HG03108 (cell line): ENCODE measurements around the gene RXFP4.
A peak's percentile ranks its signal among the peaks of the same experiment; 100 is the strongest.
"Not testable (repeated sequence)": the region's sequence is repeated elsewhere in the genome, so short reads cannot be mapped to it uniquely, and the experiment has no call there.

ENCODE experiments used
- ATAC-seq: cut with Tn5 transposase; IDR thresholded peaks from one replicate; pipeline ENCODE4 v1.9.1; 2021; ENCODE audit warnings: moderate library complexity; ENCODE audit not compliant: unreplicated experiment

RXFP4 gene

DNA sequence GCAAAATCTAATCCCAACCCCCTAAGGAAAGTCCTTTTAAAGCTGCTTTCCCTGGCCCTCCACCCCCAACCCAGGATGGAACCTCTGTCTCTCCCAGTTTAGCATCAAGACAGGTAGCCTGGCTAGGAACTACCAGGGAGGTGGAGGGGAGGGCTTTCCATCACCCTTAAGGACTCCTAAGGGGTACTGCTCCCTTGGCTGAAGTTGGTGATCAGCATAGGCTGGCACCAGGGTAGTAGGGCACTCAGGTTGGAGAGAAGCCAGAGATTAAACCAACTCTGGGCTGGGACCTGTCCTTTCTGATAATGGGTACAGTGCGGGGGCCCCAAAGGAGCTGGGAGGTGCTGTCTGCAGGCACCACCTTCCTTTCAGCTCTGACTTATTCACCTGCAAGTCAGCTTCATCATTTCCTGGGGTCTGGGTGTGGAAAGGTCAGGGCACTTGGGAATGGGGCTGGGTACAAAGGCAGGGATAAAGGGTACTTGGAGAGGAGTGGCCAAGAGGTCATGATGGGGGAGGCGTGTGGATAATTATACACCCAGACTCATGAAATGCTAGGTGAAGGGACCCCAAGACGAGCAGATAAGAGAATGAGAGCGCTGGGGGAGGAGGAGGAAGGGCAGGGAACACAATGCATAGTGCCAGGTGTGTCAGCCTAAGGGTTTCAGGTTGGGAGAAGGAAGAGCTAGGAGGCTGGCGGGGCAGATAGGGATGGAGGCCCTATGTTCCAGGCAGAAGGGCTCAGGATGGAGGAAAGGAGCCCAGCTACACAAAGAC lies 35.7 kb downstream of the RXFP4 start:
- ATAC-seq = no peak

DNA sequence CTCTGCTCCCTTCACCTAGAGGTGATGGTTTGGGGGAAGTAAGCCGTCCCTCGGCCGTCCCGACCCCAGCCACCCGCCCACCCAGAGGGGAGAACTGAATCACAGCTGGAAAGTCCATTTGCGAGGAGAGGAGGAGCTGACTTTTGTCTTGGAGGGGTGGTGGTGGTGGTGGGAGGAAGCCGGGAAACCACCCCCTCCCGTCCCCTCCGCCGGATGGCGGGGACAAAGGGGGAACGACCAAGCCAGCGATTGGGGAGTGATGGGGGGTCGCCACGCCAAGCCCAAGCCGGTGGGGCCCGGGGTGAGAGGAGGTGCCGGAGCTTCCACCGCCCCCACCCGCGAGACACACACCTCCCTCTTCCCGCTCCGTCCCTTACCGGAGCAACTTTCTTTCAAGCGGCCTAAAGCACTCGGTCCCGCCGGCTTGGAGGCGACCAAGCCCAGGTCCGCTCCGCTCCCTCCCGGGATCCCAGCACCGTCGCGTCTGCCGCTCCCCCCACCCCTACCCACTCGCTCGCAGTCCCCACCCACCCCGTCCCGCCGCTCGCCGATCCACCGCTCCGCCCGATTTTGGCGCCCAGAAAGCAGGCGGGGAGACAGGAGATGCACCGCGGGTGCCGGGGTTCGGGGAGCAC lies 36.4 kb downstream of the RXFP4 start:
- ATAC-seq = no peak

DNA sequence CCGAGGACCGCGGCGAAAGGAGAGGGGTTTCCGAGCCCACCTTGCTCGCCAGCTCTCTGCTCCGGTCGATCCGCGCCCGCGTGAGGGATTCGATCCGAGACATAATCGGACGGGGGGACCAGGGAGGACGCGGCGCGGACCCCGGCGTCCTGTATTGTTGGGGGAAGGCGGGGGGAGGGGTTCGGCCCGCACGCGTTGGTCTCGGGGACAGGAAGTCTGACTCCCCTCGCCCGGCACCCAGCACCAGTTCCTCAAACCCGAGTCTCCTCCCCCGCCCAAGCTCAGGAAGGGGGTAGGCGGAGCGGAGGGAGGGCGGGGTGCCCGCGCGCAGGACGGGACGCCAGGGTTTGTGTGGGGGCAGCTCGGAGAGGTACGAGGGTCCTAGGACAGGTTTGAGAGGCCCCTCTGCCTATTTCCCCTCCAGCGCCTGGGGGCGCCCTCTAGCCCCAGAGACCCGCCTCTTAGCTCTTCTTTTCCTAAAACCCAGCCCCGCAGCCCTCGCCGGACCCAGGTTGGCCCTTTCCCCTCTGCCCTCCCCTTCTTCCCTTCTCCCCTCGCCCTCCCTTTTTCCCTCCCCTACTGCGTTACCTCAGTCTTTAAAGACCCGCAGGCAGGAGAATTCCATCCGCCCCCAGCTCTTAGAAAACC lies 37.0 kb downstream of the RXFP4 start, which contains the start of gene ARHGEF2:
Gene ARHGEF2 (minus strand): TSS at position 223 of the 648 bp plus-strand sequence. CDS start 120 bp downstream, at position 103.
- ATAC-seq = peak; percentile 53

DNA sequence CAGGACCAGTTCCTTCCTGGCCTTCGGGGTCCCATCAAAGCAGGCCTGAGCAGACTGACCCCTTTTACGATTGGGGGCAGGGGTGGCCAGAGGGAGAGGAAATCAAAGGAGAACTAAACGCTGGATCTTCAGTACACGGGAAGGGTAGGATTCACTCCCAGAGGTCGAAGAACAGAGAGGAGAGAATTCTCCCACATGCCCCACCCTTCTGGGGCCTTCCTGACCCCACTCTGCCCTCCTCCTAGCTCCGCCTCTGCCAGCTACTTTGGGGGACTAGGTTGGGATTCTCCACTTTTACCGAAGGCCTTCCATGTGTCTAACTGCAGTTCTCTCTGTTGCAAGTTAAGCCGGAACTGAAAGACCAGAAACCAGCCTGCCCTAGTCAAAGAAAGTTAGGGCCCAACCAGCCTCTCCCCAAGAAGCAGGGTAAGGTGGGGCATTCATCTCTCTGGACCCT lies 37.6 kb downstream of the RXFP4 start:
- ATAC-seq = no peak

DNA sequence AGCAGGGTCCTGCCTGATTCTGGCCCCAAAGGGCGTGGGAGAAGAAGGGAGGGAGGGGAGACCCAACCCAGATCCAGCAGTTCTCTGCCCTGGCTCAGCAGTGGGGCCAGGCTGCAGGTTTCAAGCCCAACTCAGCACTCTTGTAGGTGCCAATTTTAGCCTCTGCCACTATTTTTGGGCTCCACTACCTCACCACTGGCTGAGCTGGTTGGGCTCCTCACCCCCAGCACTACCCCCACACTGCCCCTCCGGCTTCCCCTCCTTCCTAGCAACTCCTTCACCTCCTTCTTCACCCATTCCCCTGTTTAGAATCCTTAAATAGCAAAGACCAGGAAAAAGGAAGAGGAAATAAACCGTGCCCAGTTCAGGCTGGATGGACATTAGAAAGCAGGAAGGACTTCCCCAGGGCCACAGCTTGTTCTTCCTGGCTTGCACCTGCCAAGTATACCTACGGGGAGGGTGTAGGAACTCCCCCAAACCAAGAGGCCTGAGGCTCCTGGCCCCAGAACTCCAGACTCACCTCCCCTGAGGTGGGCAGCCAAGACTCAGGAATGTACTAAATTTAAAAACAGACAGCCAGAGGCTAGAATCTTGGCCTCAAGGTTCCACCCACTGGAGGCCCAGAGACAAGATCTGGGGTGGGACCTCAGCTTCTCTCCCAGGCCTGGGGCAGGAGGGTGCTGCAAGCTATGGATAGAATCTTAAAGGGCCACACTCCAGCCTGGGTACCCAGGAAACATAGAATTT lies 38.3 kb downstream of the RXFP4 start:
- no peak for ATAC-seq

DNA sequence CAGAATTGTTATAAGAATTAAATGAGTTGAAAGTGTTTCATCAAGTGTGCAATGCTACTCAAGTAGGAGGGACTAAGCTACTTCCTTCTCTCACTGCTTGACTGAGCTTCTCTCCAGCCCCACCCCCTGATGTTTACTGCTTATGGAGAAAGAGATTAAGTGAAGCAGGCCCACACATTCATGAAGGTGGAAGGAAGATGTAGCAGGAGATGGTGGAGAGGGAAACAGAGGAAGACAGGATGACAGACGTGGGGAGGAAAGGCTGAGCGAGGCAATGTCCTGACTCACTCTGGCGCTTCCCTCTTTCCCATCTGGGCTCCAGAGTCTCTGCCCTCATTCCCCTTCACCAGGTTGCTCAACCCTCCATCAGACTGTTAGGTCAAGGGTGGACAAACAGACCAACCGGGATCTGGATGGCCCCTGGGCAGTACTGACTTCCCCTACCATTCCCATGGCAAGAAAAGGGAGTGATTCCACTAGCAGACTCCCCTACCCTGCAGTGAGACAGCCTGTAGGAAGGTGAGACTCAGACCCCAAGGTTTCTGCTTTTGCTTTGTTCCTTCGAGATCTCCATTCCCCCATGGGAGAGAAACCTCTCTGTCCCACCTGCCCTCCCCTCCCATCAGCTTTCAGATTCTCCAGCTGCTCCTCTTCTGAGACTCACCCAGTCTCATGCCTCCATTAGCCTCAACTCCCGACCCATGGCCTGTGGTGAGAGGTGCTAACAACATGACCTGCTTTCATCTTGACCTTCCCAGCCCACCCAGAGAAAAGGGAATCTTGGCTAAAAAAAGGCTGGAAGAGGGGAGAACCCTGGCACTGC lies 40.0 kb downstream of the RXFP4 start:
- ATAC-seq = no peak

DNA sequence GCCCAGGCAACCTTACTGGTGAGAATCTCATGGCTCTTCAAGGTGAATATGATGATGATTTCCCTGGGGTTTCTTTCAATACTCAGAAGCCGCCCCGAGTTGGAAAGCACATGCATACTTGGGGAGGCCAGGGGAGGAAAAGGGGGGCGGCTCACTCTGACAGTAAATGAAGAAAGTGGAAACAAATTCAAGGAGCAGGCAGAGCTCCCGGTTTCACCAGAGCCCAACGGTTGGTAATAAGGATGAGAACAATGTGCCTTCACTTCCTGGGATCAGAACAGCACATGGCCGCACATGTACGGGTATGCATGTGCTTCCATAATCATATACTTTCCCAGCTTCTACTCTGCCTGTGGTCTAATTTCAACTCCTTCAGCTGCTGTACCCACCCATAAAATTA lies 40.7 kb downstream of the RXFP4 start:
- ATAC-seq = no peak

DNA sequence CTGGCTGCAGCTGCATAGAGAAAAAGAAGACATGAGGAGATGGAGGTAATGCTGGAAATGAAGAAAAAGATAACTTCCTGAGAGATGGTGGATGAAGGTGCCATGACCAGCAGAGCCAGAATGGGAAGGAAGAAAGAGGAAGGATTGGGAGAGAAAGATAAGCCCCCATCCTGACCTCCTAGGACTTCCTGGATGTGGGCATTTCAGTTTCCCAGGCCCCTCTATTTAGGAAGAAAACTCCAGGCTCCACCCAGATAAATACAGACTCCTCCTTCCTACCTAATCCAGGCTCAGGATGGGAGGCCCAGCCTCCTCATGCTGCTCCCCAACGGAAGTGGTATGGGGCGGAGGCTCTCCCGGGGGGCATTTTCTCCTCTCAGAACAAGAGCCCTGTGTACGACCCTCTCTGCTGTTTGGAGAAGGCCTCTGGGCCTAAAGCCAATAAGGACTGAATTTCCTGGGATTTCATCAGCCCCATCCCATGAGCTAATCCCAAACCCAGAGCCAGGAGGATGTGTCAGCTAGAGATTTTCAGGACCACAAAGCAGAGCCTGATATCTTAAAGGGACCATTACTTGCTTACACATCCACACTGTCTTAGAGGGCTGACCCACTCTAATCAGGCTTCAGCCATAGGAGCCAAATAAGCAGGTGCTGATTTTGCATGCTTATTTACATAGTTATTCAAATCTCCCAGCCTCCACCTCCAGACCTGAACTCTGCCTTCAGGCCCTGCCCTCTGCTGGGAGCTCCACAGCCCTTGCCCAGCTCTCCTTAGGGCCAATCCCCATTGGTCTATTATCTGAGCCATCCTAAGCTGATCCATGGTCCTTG lies 42.0 kb downstream of the RXFP4 start:
- ATAC-seq = no peak

DNA sequence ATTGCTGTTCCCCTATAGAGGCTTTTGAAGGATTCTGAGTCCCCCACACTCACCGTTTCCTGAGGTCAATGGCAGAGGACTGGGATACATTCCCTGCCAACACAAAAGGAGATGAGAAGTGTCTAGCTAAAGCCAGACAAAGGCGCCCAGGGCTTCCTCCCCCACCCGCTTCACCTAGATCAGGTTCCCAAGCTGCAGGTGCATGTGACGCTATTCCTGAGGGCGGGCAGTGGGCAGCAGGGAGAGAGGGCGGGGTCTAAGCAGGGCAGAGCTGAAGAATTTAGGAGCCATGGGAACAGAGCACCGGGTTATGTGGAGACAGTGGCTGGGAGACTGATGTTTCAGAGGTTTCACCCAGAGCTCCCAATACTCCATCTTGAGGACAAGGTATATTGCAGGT lies 42.9 kb downstream of the RXFP4 start:
- ATAC-seq = no peak

DNA sequence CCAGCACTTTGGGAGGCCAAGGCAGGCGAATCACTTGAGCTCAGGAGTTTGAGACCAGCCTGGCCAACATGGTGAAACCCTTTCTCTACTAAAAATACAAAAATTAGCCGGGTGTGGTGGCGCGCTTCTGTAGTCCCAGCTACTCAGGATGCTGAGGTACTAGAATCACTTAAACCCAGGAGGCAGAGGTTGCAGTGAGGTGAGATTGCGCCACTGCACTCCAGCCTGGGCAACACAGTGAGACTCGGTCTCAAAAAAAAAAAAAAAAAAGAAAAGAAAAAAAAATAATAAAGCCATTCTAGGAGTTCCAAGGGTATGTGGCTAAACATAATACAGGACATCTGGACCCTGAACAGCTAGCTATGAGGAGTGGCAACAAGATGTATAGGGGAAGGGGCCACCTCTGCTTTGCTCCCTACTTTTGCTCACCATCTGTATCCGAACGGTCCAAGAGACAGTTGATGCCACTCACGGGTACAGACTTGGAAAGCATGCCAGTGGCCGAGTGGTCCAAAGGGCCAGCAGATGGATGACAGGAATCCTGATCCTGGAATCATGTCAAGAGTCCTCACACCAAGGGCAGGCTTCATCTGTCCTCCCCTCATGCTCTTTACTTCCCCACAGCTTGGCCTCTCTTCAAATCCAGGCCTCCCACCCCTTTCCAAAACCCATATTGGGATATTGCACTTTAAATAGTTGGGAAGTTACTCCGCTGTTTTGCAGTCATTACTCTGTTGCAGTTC lies 43.6 kb downstream of the RXFP4 start:
- not testable (repeated sequence) for ATAC-seq

DNA sequence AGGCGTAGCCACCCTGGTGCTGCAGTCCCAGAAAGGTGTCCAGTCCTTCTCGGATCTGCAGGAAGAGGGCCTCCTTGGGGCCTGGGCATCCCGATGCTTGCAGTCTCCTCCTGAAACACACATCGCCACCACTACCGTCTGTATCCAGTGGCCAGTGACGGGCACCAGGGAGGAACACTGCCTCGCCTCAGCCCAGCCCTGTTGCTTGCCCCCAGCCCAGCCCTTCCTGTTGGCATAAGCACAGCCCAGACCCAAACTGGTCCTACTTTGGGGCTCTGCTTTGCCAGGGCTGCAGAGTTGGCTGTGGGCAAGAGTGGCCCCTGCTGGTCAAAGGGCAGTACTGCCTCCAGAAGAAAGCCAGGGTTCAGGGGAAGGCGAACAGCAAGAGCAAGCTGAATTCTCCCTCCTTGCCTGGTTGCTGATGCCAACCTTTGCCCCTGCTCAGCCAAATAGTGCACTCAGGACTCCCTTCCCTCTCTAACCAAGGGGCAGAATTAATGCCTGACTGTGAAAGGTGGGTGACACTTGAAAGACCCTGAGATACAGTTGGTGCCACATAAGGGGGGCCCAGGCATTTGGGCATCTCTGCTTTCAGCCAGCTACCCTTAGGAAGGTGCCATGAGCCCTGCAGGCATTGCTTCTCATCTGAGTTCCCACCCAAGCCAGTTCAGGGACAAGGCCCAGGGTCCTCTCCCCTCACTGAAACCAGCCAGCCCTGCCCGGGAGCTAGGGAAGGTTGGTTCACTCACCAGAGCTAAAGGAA lies 48.0 kb downstream of the RXFP4 start:
- ATAC-seq = peak; percentile 67

DNA sequence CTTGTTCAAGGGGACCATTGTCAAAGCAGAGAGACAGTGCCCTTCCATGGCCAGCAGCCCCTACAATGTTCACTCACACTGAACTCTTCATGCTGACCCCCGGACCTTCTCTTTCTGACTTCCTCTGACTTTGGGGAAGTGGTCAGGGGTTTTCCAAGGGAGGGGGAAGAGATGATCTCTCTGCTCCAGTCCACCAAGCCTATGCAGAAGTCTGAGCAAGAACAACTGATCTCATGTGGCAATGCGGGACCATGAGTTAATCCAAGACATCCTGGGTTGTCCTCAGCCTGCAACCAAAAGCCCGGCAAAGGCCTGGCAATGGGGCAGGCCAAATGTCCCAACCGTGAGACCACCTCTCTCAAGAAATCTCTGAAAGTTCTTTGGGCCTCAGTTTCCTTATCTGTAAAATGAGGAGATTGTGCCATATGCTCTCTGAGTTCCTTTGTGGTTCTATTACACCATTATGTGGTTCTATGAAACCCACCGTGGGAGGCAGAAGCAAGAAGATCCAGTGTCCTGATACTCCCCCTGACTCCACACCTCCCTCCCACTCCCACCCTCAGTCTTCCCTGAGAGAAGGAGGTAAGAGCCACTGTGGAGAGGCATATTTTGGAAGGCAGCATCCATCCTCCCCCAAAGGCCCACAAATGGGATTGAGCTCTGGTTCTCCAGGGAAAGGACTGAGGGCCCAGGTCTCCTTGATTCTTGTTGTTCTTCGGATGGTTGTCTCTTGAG lies 48.7 kb downstream of the RXFP4 start:
- ATAC-seq = no peak
